Stimulated activated CD8-positive, alpha-beta memory T cell treated with anti-CD3 and anti-CD28 coated beads, Interleukin-4, amount 100 ng/mL, for 48 hours (primary cell): ENCODE data around the gene CTSD.

Source experiments
- DNase-seq: peaks from one replicate; pipeline ENCODE4 v3.0.0-alpha.2; 2020

The CTSD gene

DNA sequence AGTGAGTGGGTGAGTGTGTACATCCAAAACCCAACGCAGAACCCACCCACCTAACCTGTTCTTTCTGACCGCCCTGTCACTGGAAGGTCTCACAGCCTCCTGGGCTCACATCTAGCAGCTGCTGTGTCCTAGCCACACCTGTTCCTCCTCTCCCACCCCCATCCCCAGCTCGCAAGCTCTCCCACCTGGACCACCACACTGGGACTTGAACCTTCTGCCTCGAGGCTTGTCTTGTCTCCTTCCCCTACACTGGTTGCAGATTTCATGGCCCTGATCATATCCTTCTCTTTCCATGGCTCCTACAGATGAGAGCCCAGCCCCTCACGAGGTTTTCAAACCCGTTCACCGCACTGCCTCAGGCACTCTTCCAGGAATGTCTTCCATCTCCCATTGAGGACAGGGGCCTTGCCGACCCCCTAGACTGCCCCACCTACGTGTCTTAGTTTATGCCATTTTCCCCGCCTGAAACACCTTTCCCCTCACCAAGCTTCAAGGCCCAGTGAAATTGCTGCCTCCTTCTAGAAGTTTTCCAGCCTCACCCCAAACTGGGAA, 20.1 kb downstream of the CTSD start:
- no peak for DNase-seq

DNA sequence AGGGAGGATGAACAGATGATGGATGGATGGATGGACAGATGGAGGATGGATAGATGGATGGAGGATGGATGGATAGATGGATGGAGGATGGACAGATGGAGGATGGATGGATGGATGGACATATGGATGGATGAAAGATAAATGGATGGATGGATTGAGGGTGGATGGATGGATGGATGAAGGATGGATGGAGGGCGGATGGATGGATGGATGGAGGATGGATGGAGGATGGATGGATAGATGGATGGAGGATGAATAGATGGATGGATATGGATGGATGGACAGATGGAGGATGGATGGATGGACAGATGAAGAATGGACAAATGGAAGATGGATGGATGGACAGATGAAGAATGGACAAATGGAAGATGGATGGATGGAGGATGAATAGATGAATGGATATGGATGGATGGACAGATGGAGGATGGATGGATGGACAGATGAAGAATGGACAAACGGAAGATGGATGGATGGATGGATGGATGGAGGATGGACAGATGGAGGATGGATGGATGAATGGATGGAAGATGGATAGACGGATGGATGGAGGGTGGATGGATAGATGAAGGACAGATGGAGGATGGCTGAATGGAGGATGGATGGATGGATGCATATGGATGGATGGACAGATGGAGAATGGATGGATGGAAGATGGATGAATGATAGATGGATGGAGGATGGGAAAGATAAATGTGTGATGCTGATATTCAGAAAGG, 20.7 kb downstream of the CTSD start:
- no peak for DNase-seq

GRCh38 chr11:1742371-1742770, 21.4 kb downstream of the CTSD start:
- DNase-seq, result no peak

DNA sequence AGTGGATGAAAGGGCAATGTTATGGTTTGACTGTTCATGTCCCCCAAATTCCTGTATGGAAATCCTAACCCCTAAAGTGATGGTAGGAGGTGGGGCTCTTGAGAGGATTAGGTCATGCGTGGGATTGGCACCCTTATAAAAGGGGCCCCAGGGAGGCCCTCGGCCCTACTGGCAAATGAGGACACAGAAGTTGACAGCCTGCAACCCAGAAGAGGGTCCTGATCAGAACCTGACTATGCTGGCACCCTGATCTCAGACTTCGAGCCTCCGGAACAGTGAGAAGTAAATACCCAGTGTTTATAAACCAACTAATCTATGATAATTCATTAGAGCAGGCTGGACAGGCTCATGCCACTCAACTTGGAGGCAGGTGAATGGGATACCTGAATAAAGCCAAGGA, 22.0 kb downstream of the CTSD start:
- DNase-seq, result no peak

GRCh38 chr11:1740786-1741530, 22.8 kb downstream of the CTSD start:
- DNase-seq, result no peak

- no peak for DNase-seq
These were observed 24.2 kb downstream of the CTSD start for GRCh38 chr11:1739576-1739975.

GRCh38 chr11:1738380-1738779, 25.3 kb downstream of the CTSD start:
- DNase-seq, result no peak

- DNase-seq, result no peak
These were observed 26.5 kb downstream of the CTSD start for GRCh38 chr11:1737080-1737757.

DNA sequence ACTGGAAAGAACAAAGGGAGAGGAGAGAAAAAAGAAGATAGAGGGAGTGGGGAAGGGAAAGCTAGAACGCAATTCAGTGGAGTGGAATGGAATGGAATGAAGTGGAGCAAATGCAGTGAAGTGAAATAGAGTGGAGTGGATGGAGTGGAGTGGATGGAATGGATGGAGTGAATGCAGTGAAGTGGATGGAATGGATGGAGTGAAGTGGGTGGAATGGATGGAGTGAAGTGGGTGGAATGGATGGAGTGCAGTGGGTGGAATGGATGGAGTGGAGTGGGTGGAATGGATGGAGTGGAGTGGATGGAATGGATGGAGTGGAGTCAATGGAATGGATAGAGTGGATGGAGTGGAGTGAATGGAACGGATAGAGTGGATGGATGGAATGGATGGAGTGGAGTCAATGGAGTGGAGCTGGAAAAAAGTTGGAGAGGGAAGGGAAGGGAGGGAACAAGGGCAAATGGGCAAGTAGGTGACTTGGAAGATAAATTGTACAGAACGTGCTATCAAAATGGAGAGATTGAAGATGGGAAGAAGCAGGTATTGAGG, 27.2 kb downstream of the CTSD start:
- no peak for DNase-seq

GRCh38 chr11:1735271-1735670, 28.5 kb downstream of the CTSD start:
- DNase-seq, result no peak

DNA sequence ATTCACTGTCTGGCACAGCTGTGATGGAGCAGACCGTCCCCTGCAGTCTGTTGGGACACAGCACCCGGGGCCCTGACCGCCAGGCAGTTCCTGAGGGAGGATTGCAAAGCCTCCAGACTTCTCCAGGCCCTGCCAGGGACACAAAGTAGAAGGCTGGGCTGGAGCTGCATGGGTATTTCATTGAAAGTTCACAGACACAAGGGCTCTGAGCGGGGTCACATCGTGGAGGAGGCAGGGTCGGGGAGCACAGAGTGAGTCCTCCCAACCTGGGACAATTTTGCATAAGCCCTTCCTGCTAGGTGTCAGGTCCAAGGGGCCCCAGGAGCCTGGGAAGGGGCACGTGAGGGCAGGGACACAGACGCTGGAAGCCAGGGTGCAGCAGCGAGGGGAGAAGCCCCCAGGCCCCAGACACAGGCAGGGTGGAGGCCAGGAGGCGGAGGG, 29.1 kb downstream of the CTSD start:
- no peak for DNase-seq

- DNase-seq, result no peak
These were observed 29.7 kb downstream of the CTSD start for GRCh38 chr11:1733716-1734640.

- DNase-seq, result no peak
These were observed 30.6 kb downstream of the CTSD start for GRCh38 chr11:1733009-1733715.

- no peak for DNase-seq
These were observed 31.2 kb downstream of the CTSD start for GRCh38 chr11:1732418-1733008.

DNA sequence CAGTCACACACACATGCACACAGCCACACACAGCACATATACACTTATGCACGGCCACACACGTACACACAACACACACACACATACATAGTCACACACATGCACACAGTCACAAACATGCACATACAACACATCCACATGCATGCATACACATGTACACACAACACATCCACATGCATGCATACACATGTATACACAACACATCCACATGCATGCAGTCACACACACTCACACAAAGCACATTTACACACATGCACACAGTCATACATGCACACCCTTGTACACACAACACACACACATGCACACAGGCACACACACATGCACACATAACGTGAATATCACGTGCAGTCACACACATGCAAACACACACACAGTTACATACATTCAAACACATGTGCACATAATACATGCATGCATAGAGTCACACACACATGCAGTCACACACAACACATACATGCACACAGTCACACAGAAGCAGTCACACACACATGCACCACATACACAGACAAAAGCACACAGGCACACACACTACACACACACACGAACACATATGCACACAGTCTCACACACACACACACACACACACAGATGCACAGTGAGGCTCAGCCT, 32.2 kb downstream of the CTSD start:
- DNase-seq, result no peak

DNA sequence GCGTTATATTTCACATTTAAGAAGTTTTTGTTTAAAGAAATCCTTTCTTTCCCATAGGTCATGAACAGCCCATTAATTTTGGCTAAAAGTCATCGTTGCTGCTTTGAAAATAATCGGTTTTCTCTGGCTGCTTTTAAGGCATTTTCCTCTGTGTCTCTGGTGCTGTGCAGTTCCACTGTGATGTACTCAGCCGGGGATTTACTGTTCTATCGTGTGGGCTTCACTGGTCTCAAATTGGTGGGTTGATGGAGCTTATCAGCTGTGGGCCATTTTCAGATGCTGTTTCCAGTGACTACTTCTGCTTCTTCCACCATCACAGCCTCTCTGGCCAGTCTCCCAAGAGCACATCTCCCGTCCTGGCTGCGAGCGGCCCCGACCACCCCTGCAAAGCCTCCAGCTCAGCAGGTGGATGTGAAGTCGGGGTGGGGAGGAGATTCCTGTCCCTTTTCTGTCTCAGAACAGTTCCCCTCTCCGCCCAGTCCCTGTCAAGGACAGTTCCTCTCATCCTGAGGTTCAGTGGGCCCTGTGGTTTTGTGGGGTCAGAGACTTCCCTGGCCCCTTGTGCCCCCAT, 33.6 kb downstream of the CTSD start:
- no peak for DNase-seq

DNA sequence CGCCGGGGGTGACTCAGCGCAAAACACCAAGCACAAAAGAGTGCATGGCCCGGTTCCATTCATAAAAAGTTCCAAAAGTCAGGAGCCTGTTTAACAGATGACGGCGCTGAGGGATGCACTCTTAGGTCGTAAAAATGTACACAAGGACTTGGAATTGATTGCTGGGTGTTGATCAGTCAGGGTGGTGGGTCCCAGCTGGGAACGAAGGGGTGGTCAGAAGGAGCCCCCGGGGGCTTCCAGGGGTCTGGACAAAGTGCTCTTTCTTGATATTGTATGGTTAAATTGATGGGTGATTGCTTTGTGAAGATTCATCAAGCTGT, 34.1 kb downstream of the CTSD start:
- no peak for DNase-seq

DNA sequence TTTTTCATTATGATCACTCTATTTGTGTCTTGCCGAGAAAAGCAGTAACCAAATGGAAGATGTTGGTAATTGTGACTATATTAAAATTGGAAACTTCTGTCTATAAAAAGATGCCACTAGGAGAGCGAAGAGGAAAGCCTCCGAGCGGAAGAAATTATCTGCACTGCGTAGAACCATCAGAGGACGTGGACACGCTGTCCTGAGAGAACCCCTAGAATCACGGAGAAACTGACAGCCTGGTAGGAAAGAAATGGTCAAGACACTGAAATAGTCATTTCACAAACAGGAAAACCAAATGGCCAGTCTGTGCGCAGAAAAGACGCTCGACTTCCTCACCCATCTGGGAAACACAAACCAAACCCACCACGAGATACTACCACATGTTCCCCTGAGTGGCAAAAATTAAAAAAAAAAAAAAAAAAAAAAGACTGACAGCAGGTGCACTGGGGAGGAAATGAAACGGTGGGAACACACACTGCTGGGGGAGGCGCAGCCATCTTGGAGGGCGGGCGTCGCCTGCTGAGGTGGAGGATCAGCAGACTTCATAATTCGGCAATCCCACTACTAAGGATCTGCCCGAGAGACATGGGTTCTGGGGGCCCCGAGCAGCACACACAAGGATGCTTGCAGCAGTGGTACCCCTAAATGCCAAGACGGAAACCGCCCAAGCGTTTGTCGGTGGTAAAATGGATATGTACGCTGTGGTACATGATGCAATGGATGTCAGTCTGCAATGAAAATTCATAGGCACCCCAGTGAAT, 34.6 kb downstream of the CTSD start:
- DNase-seq, result peak; percentile 52

DNA sequence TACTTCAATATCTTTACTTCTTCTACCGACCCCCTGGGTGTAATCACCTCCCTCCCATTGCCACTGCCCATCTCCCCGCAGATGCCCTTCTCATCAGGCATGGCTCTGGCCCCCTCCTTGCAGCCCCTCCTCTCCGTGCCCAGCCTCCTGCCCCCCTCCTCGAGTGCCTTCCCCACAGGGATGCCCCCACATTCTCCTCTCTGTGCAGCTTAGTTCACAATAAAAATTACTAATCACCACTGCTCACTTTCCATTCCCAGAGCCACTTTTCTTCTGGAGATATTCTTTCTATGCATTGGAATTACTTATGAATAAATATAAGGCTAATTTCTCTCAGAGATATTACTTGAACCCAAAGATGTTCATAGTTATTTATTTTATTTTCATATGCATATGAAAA, 35.4 kb downstream of the CTSD start:
- peak; percentile 20 for DNase-seq

- DNase-seq, result peak; percentile 20
These were observed 35.9 kb downstream of the CTSD start for GRCh38 chr11:1727861-1728260.
